PC-3 (cell line): ENCODE measurements around the gene ASTN2. TPM values are rescaled to one million over a fixed set of nuclear protein-coding genes. Genes with fewer than 3 reads are reported as not detected.

ENCODE experiments used
- ATAC-seq: fragments of 200-7000 bp; cut with Tn5 transposase; 2 replicates; pipeline ENCODE4 v1.9.1; 2020; ENCODE audit warnings: mild to moderate bottlenecking, moderate library complexity
- Bru-seq: library from RNA; stranded (reverse); fragments of 400-500 nt; gene quantifications from one replicate; lab custom pipeline; 2021; lab: Mats Ljungman, UMichigan
- BruChase-seq, 2 experiments: library from RNA; stranded (reverse); fragments of 400-500 nt; gene quantifications; one replicate each; lab custom pipeline; 2021; lab: Mats Ljungman, UMichigan
- BruUV-seq: library from RNA; stranded (reverse); fragments of 400-500 nt; replicated peaks from 2 replicates; lab custom pipeline; 2021; lab: Mats Ljungman, UMichigan
- CTCF ChIA-PET: fragments of 300-600 bp; sonication (Branson Sonifier 250); formaldehyde crosslinking; loops from one replicate; lab custom pipeline; 2022; ENCODE audit warnings: antibody characterized with exemption; lab: Charles Lee
- POLR2A ChIA-PET: fragments of 300-600 bp; sonication (Branson Sonifier 250); formaldehyde crosslinking; loops from one replicate; lab custom pipeline; 2022; ENCODE audit warnings: antibody characterized with exemption; ENCODE audit not compliant: unreplicated experiment; lab: Charles Lee
- DNase-seq: peaks from one replicate; pipeline ENCODE4 v3.0.0-alpha.2; 2015
- H2AFZ ChIP-seq: fragments of 300-600 bp; sonication (generic); 2 replicates; pipeline ENCODE4 v1.6.0; 2016; ENCODE audit warnings: antibody characterized with exemption, low read length
- H3F3A ChIP-seq: fragments of 300-600 bp; sonication (generic); one replicate; pipeline ENCODE4 v1.6.0; 2017; ENCODE audit warnings: antibody characterized with exemption, low read length, control low read depth, mild to moderate bottlenecking; ENCODE audit not compliant: unreplicated experiment
- H3K27ac ChIP-seq: fragments of 300-600 bp; sonication (generic); 2 replicates; pipeline ENCODE4 v1.5.1; 2016; ENCODE audit warnings: mild to moderate bottlenecking, low read length
- H3K27me3 ChIP-seq: fragments of 300-600 bp; sonication (generic); 2 replicates; pipeline ENCODE4 v1.6.1; 2016; ENCODE audit warnings: low read length, mixed read lengths
- H3K36me3 ChIP-seq: fragments of 300-600 bp; sonication (generic); 2 replicates; pipeline ENCODE4 v1.6.1; 2016; ENCODE audit warnings: low read depth, mixed run types, low read length, mixed read lengths
- H3K4me1 ChIP-seq: fragments of 300-600 bp; sonication (generic); 2 replicates; pipeline ENCODE4 v1.5.1; 2016; ENCODE audit warnings: low read length; ENCODE audit not compliant: insufficient read depth
- H3K4me2 ChIP-seq: fragments of 300-600 bp; sonication (generic); 2 replicates; pipeline ENCODE4 v1.6.0; 2016; ENCODE audit warnings: low read length
- H3K4me3 ChIP-seq: fragments of 300-600 bp; sonication (generic); 2 replicates; pipeline ENCODE4 v1.5.1; 2016; ENCODE audit warnings: mild to moderate bottlenecking, low read length, mixed read lengths
- H3K79me2 ChIP-seq: fragments of 300-600 bp; sonication (generic); 2 replicates; pipeline ENCODE4 v1.6.1; 2017; ENCODE audit warnings: low read length, mixed read lengths
- H3K9ac ChIP-seq: fragments of 300-600 bp; sonication (generic); 2 replicates; pipeline ENCODE4 v1.6.0; 2016; ENCODE audit warnings: mild to moderate bottlenecking, low read length
- H3K9me2 ChIP-seq: fragments of 300-600 bp; sonication (generic); replicated peaks from 2 replicates; pipeline ENCODE4 v1.6.1; 2016; ENCODE audit warnings: mixed run types, low read length, mixed read lengths
- H3K9me3 ChIP-seq: fragments of 300-600 bp; sonication (generic); 2 replicates; pipeline ENCODE4 v1.6.1; 2016; ENCODE audit warnings: low read length, mixed read lengths
- H4K20me1 ChIP-seq: fragments of 300-600 bp; sonication (generic); 2 replicates; pipeline ENCODE4 v1.6.1; 2016; ENCODE audit warnings: low read length, mixed read lengths
- EZH2 ChIP-seq: fragments of 300-600 bp; sonication (generic); IDR thresholded peaks from one replicate; pipeline ENCODE4 v1.6.1; 2017; ENCODE audit warnings: antibody characterized with exemption, mild to moderate bottlenecking, low read length; ENCODE audit not compliant: unreplicated experiment
- EZH2phosphoT487 ChIP-seq: fragments of 300-600 bp; sonication (generic); IDR thresholded peaks from 2 replicates; pipeline ENCODE4 v1.6.1; 2018; ENCODE audit warnings: mild to moderate bottlenecking, antibody characterized with exemption, low read length, borderline replicate concordance
- intact Hi-C: fragments of 100-400 bp; cut with micrococcal nuclease; formaldehyde crosslinking; loops from 2 replicates; pipeline ENCODE4 v1.9.0; 2023
- long read RNA-seq: library from polyadenylated mRNA; unstranded; transcript quantifications from one replicate; pipeline ENCODE4 v2.0.0, GENCODE V29; 2021; ENCODE audit not compliant: unreplicated experiment
- total RNA-seq: library from RNA; depleted of rRNA; stranded (reverse); fragments of >200 nt; gene quantifications from 2 replicates; pipeline ENCODE4 v1.2.3, GENCODE V29; 2014; rRNA removed
- TF ChIP-seq, protein P1 (sequence below): fragments of 300-600 bp; sonication (generic); conservative IDR thresholded peaks from 2 replicates; pipeline ENCODE4 v1.5.1; 2017; ENCODE audit warnings: antibody characterized with exemption, low read depth, mild to moderate bottlenecking, low read length

The ASTN2 gene, protein sequence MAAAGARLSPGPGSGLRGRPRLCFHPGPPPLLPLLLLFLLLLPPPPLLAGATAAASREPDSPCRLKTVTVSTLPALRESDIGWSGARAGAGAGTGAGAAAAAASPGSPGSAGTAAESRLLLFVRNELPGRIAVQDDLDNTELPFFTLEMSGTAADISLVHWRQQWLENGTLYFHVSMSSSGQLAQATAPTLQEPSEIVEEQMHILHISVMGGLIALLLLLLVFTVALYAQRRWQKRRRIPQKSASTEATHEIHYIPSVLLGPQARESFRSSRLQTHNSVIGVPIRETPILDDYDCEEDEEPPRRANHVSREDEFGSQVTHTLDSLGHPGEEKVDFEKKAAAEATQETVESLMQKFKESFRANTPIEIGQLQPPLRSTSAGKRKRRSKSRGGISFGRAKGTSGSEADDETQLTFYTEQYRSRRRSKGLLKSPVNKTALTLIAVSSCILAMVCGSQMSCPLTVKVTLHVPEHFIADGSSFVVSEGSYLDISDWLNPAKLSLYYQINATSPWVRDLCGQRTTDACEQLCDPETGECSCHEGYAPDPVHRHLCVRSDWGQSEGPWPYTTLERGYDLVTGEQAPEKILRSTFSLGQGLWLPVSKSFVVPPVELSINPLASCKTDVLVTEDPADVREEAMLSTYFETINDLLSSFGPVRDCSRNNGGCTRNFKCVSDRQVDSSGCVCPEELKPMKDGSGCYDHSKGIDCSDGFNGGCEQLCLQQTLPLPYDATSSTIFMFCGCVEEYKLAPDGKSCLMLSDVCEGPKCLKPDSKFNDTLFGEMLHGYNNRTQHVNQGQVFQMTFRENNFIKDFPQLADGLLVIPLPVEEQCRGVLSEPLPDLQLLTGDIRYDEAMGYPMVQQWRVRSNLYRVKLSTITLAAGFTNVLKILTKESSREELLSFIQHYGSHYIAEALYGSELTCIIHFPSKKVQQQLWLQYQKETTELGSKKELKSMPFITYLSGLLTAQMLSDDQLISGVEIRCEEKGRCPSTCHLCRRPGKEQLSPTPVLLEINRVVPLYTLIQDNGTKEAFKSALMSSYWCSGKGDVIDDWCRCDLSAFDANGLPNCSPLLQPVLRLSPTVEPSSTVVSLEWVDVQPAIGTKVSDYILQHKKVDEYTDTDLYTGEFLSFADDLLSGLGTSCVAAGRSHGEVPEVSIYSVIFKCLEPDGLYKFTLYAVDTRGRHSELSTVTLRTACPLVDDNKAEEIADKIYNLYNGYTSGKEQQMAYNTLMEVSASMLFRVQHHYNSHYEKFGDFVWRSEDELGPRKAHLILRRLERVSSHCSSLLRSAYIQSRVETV (N-terminal part only)
- total RNA-seq (3.5 and 6.2 TPM in 2 replicates), Bru-seq, nascent RNA (percentile 26 among the genes with signal in this experiment), BruChase-seq, experiment 1, labeled RNA remaining after a 6-hour chase (percentile 17 among the genes with signal in this experiment), BruChase-seq, experiment 2, labeled RNA remaining after a 2-hour chase (percentile 19 among the genes with signal in this experiment)
- long read RNA-seq, partial matches to known transcripts: 0 of 28 reads
- long read RNA-seq, other reads (novel, unspliced or antisense): 28 of 28 reads

DNA sequence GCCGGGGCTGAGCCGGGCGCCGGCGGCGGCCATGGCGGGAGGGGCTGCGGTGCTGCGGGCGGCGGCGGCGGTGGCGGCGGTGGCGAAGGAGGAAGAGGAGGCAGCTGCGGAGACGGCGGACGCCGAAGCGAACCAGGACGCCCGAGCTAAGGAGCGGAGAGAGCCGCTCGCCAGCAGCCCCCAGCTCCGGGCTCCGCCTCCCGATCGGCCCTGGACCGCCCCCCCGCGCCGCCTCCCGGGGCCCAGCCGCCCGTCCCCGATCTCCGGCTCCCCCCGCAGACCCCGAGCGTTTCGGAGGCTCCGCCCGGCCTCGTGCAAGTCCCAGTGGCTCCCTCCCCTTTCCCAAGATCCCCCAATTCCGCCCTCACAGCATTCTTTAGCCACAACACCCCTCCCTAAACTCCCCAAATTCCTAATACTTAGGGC lies at the start of gene ASTN2:
ASTN2 (minus strand) TSS at position 152 of the 426 bp plus-strand sequence; CDS start at position 33, 119 bp downstream.
- Histone ChIP-seq H3K4me1 (no peaks in the 10 kb centered on the region), H3K9ac (no peak within 1 kb of the TSS), H3K27ac (no peak within 1 kb of the TSS), H3K9me2 (no peaks in the 10 kb centered on the region), H3K27me3 (peaks cover 37% of the 10 kb centered on the region), H3K36me3 (no peaks in the 10 kb centered on the region), H4K20me1 (no peaks in the 10 kb centered on the region), H3F3A (no peaks in the 10 kb centered on the region), H3K79me2 (no peaks in the 10 kb centered on the region), H3K9me3 (no peaks in the 10 kb centered on the region), H3K4me3 (no peak within 1 kb of the TSS), H2AFZ (no peak within 1 kb of the TSS), H3K4me2 (peak within 1 kb of the TSS; percentile 16; the same call in 1 of the 2 replicates)
- TF ChIP-seq EZH2phosphoT487: no peak
- no peak for TF ChIP-seq EZH2
- TF ChIP-seq, protein P1, sequence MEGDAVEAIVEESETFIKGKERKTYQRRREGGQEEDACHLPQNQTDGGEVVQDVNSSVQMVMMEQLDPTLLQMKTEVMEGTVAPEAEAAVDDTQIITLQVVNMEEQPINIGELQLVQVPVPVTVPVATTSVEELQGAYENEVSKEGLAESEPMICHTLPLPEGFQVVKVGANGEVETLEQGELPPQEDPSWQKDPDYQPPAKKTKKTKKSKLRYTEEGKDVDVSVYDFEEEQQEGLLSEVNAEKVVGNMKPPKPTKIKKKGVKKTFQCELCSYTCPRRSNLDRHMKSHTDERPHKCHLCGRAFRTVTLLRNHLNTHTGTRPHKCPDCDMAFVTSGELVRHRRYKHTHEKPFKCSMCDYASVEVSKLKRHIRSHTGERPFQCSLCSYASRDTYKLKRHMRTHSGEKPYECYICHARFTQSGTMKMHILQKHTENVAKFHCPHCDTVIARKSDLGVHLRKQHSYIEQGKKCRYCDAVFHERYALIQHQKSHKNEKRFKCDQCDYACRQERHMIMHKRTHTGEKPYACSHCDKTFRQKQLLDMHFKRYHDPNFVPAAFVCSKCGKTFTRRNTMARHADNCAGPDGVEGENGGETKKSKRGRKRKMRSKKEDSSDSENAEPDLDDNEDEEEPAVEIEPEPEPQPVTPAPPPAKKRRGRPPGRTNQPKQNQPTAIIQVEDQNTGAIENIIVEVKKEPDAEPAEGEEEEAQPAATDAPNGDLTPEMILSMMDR: no peak
- CTCF ChIA-PET: no interaction called here
- intact Hi-C loops: no loop called here
- ATAC-seq (peak; percentile 20; the same call in 1 of the 2 replicates), DNase-seq (no peak)
- POLR2A ChIA-PET: no interaction called here
- no TSS peak for BruUV-seq

DNA sequence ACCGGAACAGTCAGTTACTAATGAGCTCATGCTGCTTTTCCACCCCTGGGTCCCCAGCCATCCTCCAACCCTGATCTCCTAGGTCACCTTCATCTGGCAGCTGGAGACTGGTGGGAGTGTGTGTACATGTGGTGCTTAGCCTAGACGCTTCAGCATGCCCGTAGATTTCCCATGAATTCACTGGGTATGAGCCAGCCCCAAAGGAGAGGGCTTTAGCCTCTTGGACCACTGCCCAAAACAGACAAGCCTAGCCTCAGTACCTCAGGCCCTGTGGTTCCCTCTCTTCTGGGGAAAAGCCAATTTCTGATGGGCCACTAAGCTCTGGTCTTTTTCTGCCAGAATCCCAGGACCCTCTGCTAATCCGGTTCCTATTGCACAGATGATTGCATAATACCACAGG lies 48.0 kb upstream of the ASTN2 start:
- Histone ChIP-seq H3K9ac (no peak overlapping the region), H3K9me3 (no peaks in the 10 kb centered on the region), H2AFZ (no peak overlapping the region), H3K4me2 (no peak overlapping the region), H3K36me3 (no peaks in the 10 kb centered on the region), H3K4me1 (no peaks in the 10 kb centered on the region), H4K20me1 (no peaks in the 10 kb centered on the region), H3F3A (no peaks in the 10 kb centered on the region), H3K79me2 (no peaks in the 10 kb centered on the region), H3K27ac (no peak overlapping the region), H3K27me3 (no peaks in the 10 kb centered on the region), H3K4me3 (no peak overlapping the region), H3K9me2 (no peaks in the 10 kb centered on the region)
- BruUV-seq: no TSS peak
- POLR2A ChIA-PET: no interaction called here
- ATAC-seq (no peak), DNase-seq (no peak)
- TF ChIP-seq EZH2 (no peak), EZH2phosphoT487 (no peak)
- TF ChIP-seq, protein P1: no peak
- CTCF ChIA-PET: no interaction called here
- intact Hi-C loops: no loop called here
